Testis (tissue), 3 donors: ENCODE results near the gene TTC8. TPM values are rescaled to one million over a fixed set of nuclear protein-coding genes. Genes with fewer than 3 reads are reported as not detected.
A peak's percentile ranks its signal among the peaks of the same experiment; 100 is the strongest.
"Not testable (repeated sequence)": the region's sequence is repeated elsewhere in the genome, so short reads cannot be mapped to it uniquely, and the experiment has no call there.

ENCODE experiments used
- DNase-seq: peaks from one replicate; pipeline ENCODE4 v3.0.0-alpha.2; 2019
- H3K27ac ChIP-seq, 2 donors: fragments of 200-600 bp; sonication (generic); one replicate each; pipeline ENCODE4 v1.5.1; 2019
- H3K27me3 ChIP-seq: fragments of 200-600 bp; sonication (generic); one replicate; pipeline ENCODE4 v1.5.1; 2019
- H3K36me3 ChIP-seq: fragments of 200-600 bp; sonication (generic); one replicate; pipeline ENCODE4 v1.5.1; 2017; ENCODE audit warnings: low read depth; ENCODE audit errors: missing control alignments
- H3K4me1 ChIP-seq: fragments of 200-600 bp; sonication (generic); one replicate; pipeline ENCODE4 v1.5.1; 2019
- H3K4me3 ChIP-seq, 2 donors: fragments of 200-600 bp; sonication (generic); one replicate each; pipeline ENCODE4 v1.5.1; 2017 to 2019
- H3K9me3 ChIP-seq: fragments of 200-600 bp; sonication (generic); one replicate; pipeline ENCODE4 v1.5.1; 2017
- POLR2A ChIP-seq: fragments of 450-650 bp; IDR thresholded peaks from one replicate; pipeline ENCODE4 v1.6.1; 2017; ENCODE audit warnings: antibody characterized with exemption, mild to moderate bottlenecking, moderate library complexity
- WGBS, 2 donors: methylation state at CpG; one replicate each; pipeline ENCODE4 v1.1.5; 2018; 5-methylcytosine and 5-hydroxymethylcytosine counted together
- intact Hi-C: fragments of 100-400 bp; cut with DNase I; formaldehyde crosslinking; loops from one replicate; pipeline ENCODE4 v1.15.1; 2023; ENCODE audit warnings: low total_unique reads
- polyA plus RNA-seq: library from polyadenylated mRNA; stranded (reverse); fragments of 350-450 nt; fragmentation: Illumina TruSeq; extraction: RNeasy Lipid Tissue Mini Kit (QIAGEN cat#74804); gene quantifications from one replicate; pipeline ENCODE4 v1.2.3, GENCODE V29; 2014; ENCODE audit warnings: low read depth, low replicate concordance; ENCODE audit not compliant: insufficient read depth
- total RNA-seq, 2 donors: library from RNA; depleted of rRNA; stranded (reverse); fragments of >200 nt; gene quantifications; one replicate each; pipeline ENCODE4 v1.2.3, GENCODE V29; 2016
- TF ChIP-seq, protein P1 (sequence below), 3 experiments: fragments of 450-650 bp in 2 of 3; fragments of 200-600 bp in 1 of 3; sonication (generic) in 1 of 3; IDR thresholded peaks; one replicate each; pipeline ENCODE4 v1.5.1; 2016 to 2019; ENCODE audit warnings: antibody characterized with exemption in 3 of 3, mild to moderate bottlenecking in 2 of 3, moderate library complexity in 1 of 3

Gene TTC8
- total and polyA plus RNA-seq, 3 donors from 2014 or later: 67.5 to 144 (median 139) TPM

DNA sequence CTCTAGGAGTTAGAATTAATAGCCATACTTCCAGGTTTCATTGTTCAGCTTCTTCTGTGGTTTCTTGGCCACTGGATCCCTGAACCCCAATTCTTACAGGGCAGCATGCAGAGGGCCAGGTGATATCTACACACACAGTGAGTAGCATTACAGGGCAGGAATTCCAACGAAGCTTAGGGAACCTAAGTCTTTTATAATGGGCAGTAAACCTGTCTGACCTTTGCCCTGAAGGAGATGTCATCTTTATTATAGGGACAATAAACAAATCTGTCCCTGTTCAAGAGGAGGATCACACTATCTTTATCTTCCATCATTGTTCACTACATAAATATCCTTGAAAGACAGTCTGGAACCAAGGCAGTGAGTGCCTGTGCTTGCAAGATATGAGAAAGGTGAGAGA, 20.0 kb upstream of the TTC8 start:
- Histone ChIP-seq H3K27me3 (no peaks in the 10 kb centered on the region), H3K9me3 (no peaks in the 10 kb centered on the region), H3K4me1 (no peaks in the 10 kb centered on the region), H3K36me3 (no peaks in the 10 kb centered on the region), H3K4me3 (no peak overlapping the region), H3K27ac (no peak overlapping the region)
- intact Hi-C loops: no loop called here
- TF ChIP-seq, protein P1, sequence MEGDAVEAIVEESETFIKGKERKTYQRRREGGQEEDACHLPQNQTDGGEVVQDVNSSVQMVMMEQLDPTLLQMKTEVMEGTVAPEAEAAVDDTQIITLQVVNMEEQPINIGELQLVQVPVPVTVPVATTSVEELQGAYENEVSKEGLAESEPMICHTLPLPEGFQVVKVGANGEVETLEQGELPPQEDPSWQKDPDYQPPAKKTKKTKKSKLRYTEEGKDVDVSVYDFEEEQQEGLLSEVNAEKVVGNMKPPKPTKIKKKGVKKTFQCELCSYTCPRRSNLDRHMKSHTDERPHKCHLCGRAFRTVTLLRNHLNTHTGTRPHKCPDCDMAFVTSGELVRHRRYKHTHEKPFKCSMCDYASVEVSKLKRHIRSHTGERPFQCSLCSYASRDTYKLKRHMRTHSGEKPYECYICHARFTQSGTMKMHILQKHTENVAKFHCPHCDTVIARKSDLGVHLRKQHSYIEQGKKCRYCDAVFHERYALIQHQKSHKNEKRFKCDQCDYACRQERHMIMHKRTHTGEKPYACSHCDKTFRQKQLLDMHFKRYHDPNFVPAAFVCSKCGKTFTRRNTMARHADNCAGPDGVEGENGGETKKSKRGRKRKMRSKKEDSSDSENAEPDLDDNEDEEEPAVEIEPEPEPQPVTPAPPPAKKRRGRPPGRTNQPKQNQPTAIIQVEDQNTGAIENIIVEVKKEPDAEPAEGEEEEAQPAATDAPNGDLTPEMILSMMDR (IDR thresholded peaks at IDR 0.05): no peak
- TF ChIP-seq POLR2A: no peak
- DNase-seq: no peak
- WGBS, 2 donors: 0 to 30% methylated on average over 1 of the region's 1 CpG

DNA sequence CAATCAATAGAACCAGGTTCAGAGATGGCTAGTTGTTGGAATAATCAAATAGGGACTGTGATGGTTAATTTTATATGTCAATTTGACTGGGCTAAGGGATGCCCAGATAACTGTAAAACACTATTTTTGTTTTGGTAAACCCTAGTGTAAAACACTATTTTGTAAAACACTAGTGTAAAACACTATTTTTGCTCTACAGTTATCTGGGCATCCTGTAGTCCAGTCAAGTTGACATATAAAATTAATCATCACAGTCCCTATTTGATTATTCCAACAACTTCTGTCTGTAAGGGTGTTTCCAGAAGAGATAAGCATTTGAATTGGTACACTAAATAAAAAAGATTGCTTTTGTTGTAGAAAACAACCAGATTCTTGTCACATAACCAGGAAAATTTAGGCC, 16.1 kb upstream of the TTC8 start:
- DNase-seq: no peak
- TF ChIP-seq POLR2A: no peak
- TF ChIP-seq, protein P1 (IDR thresholded peaks at IDR 0.05): no peak
- Histone ChIP-seq H3K4me3 (no peak overlapping the region), H3K27ac (no peak overlapping the region), H3K4me1 (no peaks in the 10 kb centered on the region), H3K27me3 (no peaks in the 10 kb centered on the region), H3K36me3 (no peaks in the 10 kb centered on the region), H3K9me3 (no peaks in the 10 kb centered on the region)
- intact Hi-C loops: no loop called here

DNA sequence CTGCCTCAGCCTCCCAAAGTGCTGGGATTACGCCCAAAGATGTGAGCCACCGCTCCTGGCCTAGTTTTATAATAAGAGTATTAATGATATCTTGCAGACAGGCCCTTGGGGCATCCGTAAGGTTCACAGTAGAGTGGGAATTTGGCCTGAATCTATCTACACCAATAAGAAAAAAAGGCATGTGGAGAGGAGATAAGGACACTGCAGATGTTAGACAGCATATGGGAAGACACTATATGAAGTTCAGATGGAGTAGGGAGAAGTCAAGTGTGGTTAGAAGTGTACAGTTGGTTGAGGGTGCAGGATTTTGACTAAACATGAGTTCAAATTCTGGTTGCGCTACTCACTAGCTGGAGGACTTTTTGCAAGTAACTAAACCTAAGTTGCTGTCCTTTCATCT, 8.5 kb upstream of the TTC8 start:
- intact Hi-C loops: no loop called here
- TF ChIP-seq, protein P1 (IDR thresholded peaks at IDR 0.05): no peak
- TF ChIP-seq POLR2A: no peak
- Histone ChIP-seq H3K4me3 (no peak overlapping the region), H3K36me3 (no peaks in the 10 kb centered on the region), H3K9me3 (no peaks in the 10 kb centered on the region), H3K27me3 (no peaks in the 10 kb centered on the region), H3K27ac (no peak overlapping the region), H3K4me1 (peaks cover 14% of the 10 kb centered on the region)
- no peak for DNase-seq
- 93 to 96% methylated on average over 4 of the region's 4 CpGs for WGBS, 2 donors

DNA sequence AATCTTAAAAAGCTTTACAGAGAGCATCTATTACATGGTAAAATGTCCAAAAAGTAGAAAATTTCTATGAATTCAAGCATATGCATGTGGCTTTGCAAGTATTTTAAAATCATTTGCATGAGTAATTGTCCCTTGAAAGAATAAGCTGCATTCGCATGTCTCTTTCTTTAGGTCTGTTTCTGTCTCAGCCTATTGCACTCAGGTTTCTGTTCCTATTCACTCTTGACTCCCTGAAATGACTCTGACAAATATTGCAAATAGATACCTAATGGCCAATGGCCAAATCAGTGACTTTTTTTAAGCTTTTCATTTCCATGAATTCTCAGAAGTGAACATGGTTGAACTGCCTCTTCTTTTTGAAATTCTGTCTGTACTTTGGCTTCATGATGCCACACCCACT, 6.4 kb upstream of the TTC8 start:
- intact Hi-C loops: no loop called here
- H3K4me3 ChIP-seq: no peak overlapping the region
- peak overlapping the region; percentile 51 to 74 for H3K27ac ChIP-seq
- DNase-seq: no peak
- H3K9me3 ChIP-seq: no peaks in the 10 kb centered on the region
- no peaks in the 10 kb centered on the region for H3K27me3 ChIP-seq
- TF ChIP-seq POLR2A: no peak
- TF ChIP-seq, protein P1 (IDR thresholded peaks at IDR 0.05): no peak
- 88 to 89% methylated on average over 1 of the region's 1 CpG for WGBS, 2 donors
- H3K36me3 ChIP-seq: no peaks in the 10 kb centered on the region
- H3K4me1 ChIP-seq: peaks cover 20% of the 10 kb centered on the region

DNA sequence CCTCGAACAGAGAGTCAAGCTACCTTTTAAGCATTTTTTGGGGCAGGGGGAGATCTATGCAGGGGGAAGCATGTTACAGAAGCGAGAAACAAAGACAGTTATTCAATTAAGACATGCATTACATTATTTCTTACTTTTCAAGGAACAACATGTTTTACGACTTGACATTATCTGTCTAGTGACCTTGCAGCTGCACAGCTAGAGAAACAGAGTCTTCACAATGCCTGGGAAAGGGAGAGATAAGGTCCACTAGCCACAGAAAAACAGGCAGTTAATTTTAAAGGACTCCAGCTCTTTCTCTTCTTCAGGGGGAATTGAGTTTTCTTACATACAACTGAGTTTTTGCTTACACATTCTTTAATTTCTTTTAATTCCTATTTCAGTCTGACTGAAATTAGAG, 4.8 kb upstream of the TTC8 start:
- WGBS, 2 donors: 27 to 50% methylated on average over 3 of the region's 3 CpGs
- H3K36me3 ChIP-seq, intact Hi-C loops, H3K27me3 ChIP-seq, DNase-seq, H3K4me3 ChIP-seq, H3K9me3 ChIP-seq: not testable (repeated sequence)
- Histone ChIP-seq H3K4me1 (peaks cover 27% of the 10 kb centered on the region), H3K27ac (peak overlapping the region; percentile 51 to 74)
